GM06990 (cell line): ENCODE measurements around the gene SGIP1.
"Not testable (repeated sequence)": the region's sequence is repeated elsewhere in the genome, so short reads cannot be mapped to it uniquely, and the experiment has no call there.

Source experiments
- DNase-seq: peaks from one replicate; pipeline ENCODE4 v3.0.0-alpha.2; 2011; ENCODE audit not compliant: insufficient read length; ENCODE audit errors: extremely low read depth
- H3K27me3 ChIP-seq: replicated peaks from 2 replicates; pipeline ENCODE4 v1.6.0; 2011; ENCODE audit warnings: low read length; ENCODE audit not compliant: control insufficient read depth, insufficient read depth
- H3K36me3 ChIP-seq: 2 replicates; pipeline ENCODE4 v1.5.1; 2011; ENCODE audit warnings: low read length; ENCODE audit not compliant: control insufficient read depth, insufficient read depth
- H3K4me3 ChIP-seq: replicated peaks from 2 replicates; pipeline ENCODE4 v1.5.1; 2011; ENCODE audit warnings: low read depth, mild to moderate bottlenecking, control low read depth, low read length
- TF ChIP-seq, protein P1 (sequence below): IDR thresholded peaks from 2 replicates; pipeline ENCODE4 v1.5.1; 2011; ENCODE audit warnings: low read length, control low read depth, mild to moderate bottlenecking, inconsistent platforms; ENCODE audit not compliant: insufficient read depth, poor library complexity, severe bottlenecking

SGIP1 gene

GRCh38 chr1:66778266-66778665, 244.3 kb downstream of the SGIP1 start:
- Histone ChIP-seq H3K27me3 (no peaks in the 10 kb centered on the region), H3K36me3 (no peaks in the 10 kb centered on the region), H3K4me3 (no peak overlapping the region)
- DNase-seq = no peak
- TF ChIP-seq, protein P1, sequence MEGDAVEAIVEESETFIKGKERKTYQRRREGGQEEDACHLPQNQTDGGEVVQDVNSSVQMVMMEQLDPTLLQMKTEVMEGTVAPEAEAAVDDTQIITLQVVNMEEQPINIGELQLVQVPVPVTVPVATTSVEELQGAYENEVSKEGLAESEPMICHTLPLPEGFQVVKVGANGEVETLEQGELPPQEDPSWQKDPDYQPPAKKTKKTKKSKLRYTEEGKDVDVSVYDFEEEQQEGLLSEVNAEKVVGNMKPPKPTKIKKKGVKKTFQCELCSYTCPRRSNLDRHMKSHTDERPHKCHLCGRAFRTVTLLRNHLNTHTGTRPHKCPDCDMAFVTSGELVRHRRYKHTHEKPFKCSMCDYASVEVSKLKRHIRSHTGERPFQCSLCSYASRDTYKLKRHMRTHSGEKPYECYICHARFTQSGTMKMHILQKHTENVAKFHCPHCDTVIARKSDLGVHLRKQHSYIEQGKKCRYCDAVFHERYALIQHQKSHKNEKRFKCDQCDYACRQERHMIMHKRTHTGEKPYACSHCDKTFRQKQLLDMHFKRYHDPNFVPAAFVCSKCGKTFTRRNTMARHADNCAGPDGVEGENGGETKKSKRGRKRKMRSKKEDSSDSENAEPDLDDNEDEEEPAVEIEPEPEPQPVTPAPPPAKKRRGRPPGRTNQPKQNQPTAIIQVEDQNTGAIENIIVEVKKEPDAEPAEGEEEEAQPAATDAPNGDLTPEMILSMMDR = no peak

- TF ChIP-seq, protein P1 = no peak
- DNase-seq = no peak
- H3K4me3 ChIP-seq = no peak overlapping the region
- H3K27me3 ChIP-seq = no peaks in the 10 kb centered on the region
- H3K36me3 ChIP-seq = no peaks in the 10 kb centered on the region
Measured at GRCh38 chr1:66778969-66779368, 245.0 kb downstream of the SGIP1 start.

GRCh38 chr1:66779475-66780078, 245.6 kb downstream of the SGIP1 start:
- DNase-seq = no peak
- H3K36me3 ChIP-seq = no peaks in the 10 kb centered on the region
- TF ChIP-seq, protein P1 = no peak
- H3K4me3 ChIP-seq = no peak overlapping the region
- no peaks in the 10 kb centered on the region for H3K27me3 ChIP-seq

GRCh38 chr1:66785800-66786199, 251.8 kb downstream of the SGIP1 start:
- H3K27me3 ChIP-seq, H3K36me3 ChIP-seq, DNase-seq, H3K4me3 ChIP-seq: not testable (repeated sequence)

- no peak for DNase-seq
- no peak overlapping the region for H3K4me3 ChIP-seq
- H3K27me3 ChIP-seq = no peaks in the 10 kb centered on the region
- no peaks in the 10 kb centered on the region for H3K36me3 ChIP-seq
- TF ChIP-seq, protein P1 = no peak
Measured at GRCh38 chr1:66787641-66788040, 253.7 kb downstream of the SGIP1 start.

GRCh38 chr1:66788231-66788939, 254.4 kb downstream of the SGIP1 start:
- Histone ChIP-seq H3K4me3 (no peak overlapping the region), H3K27me3 (no peaks in the 10 kb centered on the region), H3K36me3 (no peaks in the 10 kb centered on the region)
- no peak for DNase-seq
- TF ChIP-seq, protein P1 = no peak
